GM12801 (cell line): ENCODE data around the gene RPS6KA4.

Experiments
- CTCF ChIP-seq: IDR thresholded peaks from one replicate; pipeline ENCODE4 v1.5.1; 2011; ENCODE audit warnings: control low read depth; ENCODE audit not compliant: insufficient read length; ENCODE audit errors: extremely low read depth

Gene RPS6KA4

GRCh38 chr11:64358907-64359711 lies at the start of gene RPS6KA4:
RPS6KA4 (plus strand) TSS chr11:64359162; CDS start chr11:64359236, 74 bp downstream.
- no peak for TF ChIP-seq CTCF

- TF ChIP-seq CTCF: no peak
Observed at GRCh38 chr11:64312947-64313346, 46.0 kb upstream of the RPS6KA4 start.

- TF ChIP-seq CTCF: no peak
Observed at GRCh38 chr11:64313491-64314145, 45.3 kb upstream of the RPS6KA4 start.

- no peak for TF ChIP-seq CTCF
Observed at GRCh38 chr11:64314146-64314804, 44.7 kb upstream of the RPS6KA4 start.

GRCh38 chr11:64314805-64315561 lies 44.0 kb upstream of the RPS6KA4 start:
- TF ChIP-seq CTCF: no peak

GRCh38 chr11:64316672-64317324 lies 42.2 kb upstream of the RPS6KA4 start:
- TF ChIP-seq CTCF: no peak
